ENCODE data around the gene ZNF689.
"Not testable (repeated sequence)": the region's sequence is repeated elsewhere in the genome, so short reads cannot be mapped to it uniquely, and the experiment has no call there.

Gene ZNF689

GRCh38 chr16:30633526-30633925 lies 23.3 kb upstream of the ZNF689 start:
- no peak for DNase-seq

GRCh38 chr16:30632454-30632853 lies 22.3 kb upstream of the ZNF689 start:
- not testable (repeated sequence) for DNase-seq

- peak; percentile 58 for DNase-seq
These were observed 18.7 kb upstream of the ZNF689 start for GRCh38 chr16:30628628-30629540.

DNA sequence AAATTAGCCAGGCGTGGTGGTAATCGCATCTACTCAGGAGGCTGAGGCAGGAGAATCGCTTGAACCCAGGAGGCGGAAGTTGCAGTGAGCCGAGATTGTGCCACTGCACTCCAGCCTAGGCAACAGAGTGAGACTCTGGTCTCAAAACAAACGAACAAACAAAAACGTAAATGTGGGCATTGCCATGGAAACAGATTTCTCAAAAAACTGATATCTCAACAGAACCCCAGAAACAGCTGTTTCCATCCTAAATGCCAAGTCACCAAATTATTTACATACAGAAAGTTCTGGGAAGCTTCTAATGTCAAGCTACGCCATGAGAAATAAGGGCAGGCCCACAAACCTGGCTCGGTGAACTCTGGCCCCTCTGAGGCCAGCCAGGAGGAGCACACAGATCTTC lies 16.0 kb upstream of the ZNF689 start:
- no peak for DNase-seq

- no peak for DNase-seq
These were observed 13.5 kb upstream of the ZNF689 start for GRCh38 chr16:30623536-30624283.

- no peak for DNase-seq
These were observed 12.4 kb upstream of the ZNF689 start for GRCh38 chr16:30622455-30623032.

DNA sequence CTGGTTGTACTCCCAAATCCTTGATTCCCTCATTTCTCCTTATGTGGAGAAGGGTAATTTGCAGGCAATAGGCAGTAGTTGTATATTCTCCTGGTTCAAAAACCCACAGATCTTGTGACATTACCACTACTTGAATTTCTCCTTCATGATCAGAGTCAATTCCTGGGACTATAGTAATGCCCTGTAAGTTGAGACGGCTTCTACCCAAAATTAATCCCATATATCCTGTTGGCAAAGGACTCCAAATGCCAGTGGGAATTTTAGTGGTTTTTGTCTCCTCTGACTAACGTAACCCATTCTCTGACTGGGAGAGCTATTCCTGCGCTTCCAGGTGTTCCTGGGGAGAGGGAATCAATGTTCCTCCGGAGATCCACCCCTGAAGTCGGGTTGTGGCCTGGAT lies 11.6 kb upstream of the ZNF689 start:
- no peak for DNase-seq

GRCh38 chr16:30620169-30620568 lies 10.0 kb upstream of the ZNF689 start:
- no peak for DNase-seq

DNA sequence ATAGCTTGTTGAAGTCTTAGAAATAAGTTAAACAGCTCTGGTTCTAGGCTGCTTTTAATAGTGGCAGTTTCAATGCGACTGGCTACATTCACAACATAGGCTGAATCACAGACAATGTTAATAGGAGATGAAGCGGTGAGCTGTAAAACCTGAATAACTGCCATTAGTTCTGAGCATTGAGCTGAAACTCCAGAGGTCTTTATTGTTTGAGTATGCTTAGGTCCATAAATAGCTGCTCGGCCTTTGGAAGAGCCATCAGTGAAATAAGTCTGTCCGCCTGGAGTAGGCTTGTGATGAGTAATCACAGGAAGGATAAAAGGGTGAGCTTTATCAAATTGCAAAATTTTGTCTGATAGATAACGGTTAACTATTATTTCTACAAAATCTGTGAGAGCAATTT lies 9.4 kb upstream of the ZNF689 start:
- DNase-seq = no peak

- no peak for DNase-seq
These were observed 9.0 kb upstream of the ZNF689 start for GRCh38 chr16:30619202-30619601.

GRCh38 chr16:30615358-30616091 lies 5.3 kb upstream of the ZNF689 start:
- no peak for DNase-seq

GRCh38 chr16:30609002-30609925 lies 925 bp downstream of the ZNF689 start:
- DNase-seq = no peak

GRCh38 chr16:30606004-30606403 lies 4.2 kb downstream of the ZNF689 start:
- no peak for DNase-seq

DNA sequence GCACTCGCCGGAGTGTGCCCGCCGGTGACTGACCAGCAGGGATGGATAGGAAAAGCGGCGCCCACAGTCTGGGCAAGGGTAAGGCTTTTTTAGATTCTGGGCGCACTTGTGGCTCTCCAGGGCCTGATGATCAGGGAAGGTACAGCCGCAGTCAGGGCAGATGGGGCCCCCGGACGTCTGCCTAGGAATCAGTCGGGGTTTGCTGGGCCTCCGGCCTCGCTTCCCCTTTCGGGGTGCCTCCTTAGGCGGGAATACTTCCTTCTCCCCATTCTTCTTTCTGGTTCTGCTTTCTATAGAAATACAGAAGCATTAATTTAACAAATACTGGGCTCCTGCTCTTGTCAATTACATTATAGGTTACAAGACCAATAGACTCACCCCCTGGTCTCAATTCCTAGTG lies 5.0 kb downstream of the ZNF689 start:
- no peak for DNase-seq

GRCh38 chr16:30604316-30604947 lies 5.8 kb downstream of the ZNF689 start:
- no peak for DNase-seq

- DNase-seq = no peak
These were observed 6.3 kb downstream of the ZNF689 start for GRCh38 chr16:30603945-30604315.

DNA sequence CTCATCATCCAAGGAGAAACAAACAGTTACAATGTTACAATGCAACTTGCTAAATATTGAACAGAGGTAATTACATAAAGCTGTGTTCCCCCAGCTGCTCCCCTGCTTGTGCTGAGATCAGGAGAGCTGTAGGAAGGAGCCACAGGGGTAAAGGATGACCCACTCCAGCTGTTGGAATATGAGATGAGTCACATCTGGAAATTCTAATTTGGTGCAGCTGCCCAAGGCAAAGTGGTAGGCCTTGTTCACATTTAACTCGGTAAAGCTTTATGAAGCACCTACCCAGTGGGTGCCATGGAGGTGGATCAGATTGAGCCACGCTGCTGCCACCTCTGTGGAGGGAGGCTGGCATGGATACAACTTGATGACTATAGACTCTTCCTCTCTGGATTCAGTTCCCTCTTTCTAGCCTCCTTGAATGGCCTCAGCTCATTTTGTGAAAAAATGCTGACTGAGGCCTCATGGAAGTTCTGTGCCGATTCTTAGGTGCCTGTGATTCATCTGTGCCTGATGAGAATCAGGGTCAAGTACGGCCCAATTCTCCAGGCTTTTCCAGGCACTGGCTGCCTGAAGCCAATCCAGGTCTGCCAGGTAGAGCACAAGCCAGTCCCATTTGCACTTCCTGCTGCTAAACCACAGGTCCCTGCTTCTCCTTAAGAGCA lies 7.4 kb downstream of the ZNF689 start:
- no peak for DNase-seq

GRCh38 chr16:30601966-30602365 lies 8.2 kb downstream of the ZNF689 start:
- DNase-seq = no peak

GRCh38 chr16:30600929-30601328 lies 9.3 kb downstream of the ZNF689 start:
- no peak for DNase-seq

- no peak for DNase-seq
These were observed 10.0 kb downstream of the ZNF689 start for GRCh38 chr16:30600215-30600614.

DNA sequence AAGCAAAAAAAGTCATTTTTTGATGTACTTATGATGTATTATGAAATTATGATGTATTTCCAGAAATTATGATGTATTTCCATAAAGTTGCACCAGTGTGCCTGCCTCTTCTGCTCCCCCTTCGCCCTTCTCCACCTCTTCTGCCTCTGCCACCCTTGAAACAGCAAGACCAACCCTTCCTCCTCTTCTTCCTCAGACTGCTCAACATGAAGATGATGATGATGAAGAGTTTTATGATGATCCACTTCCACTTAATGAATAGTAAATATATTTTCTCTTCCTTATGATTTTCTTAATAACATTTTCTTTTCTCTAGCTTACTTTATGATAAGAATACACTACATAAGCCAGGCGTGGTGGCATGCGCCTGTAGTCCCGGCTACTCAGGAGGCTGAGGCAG lies 17.3 kb downstream of the ZNF689 start:
- DNase-seq = no peak
